Measurements from ENCODE around the gene SAT2.

- no peak for TF ChIP-seq POLR2A (IDR thresholded peaks at IDR 0.05)
- no peak for TF ChIP-seq CTCF (IDR thresholded peaks at IDR 0.05)
Observed at GRCh38 chr17:7615265-7615747, 12.3 kb downstream of the SAT2 start.

Measured in uterus (tissue), 2 donors.